GM13976 (cell line): ENCODE measurements around the gene ALKBH4.
A peak's percentile ranks its signal among the peaks of the same experiment; 100 is the strongest.

Source experiments
- DNase-seq: peaks from one replicate; pipeline ENCODE4 v3.0.0; 2012; ENCODE audit warnings: low spot score
- in situ Hi-C: fragments of 300-500 bp; cut with MboI; formaldehyde crosslinking; loops from one replicate; pipeline ENCODE4 v1.12.0; 2022; ENCODE audit warnings: low sequenced_read_pairs, mixed read lengths, inconsistent platforms; ENCODE audit not compliant: unreplicated experiment
- TF ChIP-seq, protein P1 (sequence below): IDR thresholded peaks from 2 replicates; pipeline ENCODE4 v1.5.1; 2012; ENCODE audit warnings: borderline replicate concordance, mild to moderate bottlenecking; ENCODE audit not compliant: insufficient read depth; ENCODE audit errors: extremely low read depth, missing control alignments, control extremely low read depth

ALKBH4 gene

DNA sequence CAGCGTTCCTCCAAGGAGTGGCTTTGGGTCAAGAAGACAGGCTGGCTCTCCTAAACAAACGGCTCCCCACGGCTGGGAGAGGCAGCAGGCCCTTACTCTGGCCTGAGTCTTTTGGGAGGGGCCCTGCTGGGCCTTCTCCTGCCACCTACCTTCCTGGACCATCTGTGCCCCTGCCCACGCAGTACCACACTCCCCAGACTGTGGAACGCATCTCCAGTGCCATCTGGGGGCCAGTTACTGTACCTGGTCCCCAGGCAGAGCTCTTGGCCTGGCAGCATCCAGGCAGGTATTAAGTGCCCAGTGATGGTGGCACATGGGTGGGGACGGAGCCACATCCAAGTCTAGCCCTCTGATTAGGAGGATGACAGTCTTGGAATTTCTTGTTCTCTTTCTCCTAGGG, 14.4 kb downstream of the ALKBH4 start:
- TF ChIP-seq, protein P1, sequence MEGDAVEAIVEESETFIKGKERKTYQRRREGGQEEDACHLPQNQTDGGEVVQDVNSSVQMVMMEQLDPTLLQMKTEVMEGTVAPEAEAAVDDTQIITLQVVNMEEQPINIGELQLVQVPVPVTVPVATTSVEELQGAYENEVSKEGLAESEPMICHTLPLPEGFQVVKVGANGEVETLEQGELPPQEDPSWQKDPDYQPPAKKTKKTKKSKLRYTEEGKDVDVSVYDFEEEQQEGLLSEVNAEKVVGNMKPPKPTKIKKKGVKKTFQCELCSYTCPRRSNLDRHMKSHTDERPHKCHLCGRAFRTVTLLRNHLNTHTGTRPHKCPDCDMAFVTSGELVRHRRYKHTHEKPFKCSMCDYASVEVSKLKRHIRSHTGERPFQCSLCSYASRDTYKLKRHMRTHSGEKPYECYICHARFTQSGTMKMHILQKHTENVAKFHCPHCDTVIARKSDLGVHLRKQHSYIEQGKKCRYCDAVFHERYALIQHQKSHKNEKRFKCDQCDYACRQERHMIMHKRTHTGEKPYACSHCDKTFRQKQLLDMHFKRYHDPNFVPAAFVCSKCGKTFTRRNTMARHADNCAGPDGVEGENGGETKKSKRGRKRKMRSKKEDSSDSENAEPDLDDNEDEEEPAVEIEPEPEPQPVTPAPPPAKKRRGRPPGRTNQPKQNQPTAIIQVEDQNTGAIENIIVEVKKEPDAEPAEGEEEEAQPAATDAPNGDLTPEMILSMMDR = peak; percentile 66
- in situ Hi-C loops = no loop called here
- DNase-seq = no peak

DNA sequence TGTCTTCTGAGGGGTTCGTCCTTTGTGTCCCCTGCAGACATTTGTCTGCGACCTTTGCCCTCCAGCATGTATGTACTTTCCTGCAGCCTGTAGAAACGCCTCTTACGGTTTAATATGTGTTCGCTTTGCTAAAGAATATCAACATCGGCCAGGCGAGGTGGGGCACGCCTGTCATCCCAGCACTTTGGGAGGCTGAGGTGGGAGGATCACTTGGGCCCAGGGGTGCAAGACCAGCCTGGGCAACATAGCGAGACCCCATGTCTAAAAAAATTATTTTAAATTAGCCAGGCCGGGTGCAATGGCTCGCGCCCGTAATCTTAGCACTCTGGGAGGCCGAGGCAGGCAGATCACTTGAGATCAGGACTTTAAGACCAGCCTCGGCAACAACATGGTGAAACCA, 15.5 kb downstream of the ALKBH4 start:
- in situ Hi-C loops = no loop called here
- TF ChIP-seq, protein P1 = no peak
- no peak for DNase-seq

DNA sequence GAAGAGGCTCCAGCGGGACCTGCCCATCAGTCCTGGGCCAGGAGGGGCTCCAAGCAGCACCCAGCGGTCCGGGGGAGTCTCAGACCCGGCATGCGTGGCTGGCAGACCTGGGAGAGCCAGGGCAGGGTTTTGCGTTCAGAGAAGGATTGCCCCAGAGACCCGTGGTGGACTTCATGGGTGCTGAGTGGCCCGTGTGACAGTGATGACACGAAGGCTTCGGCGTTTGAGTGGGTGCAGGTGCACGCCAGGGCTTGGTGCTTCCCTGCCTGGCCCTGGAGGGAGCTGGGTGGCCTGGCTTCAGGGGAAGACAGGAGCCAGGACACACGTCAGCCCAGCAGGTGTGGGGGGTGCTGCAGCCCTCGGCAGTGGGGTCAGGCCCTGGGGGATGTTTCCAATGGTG, 17.4 kb downstream of the ALKBH4 start:
- TF ChIP-seq, protein P1 = no peak
- in situ Hi-C loops = no loop called here
- no peak for DNase-seq

DNA sequence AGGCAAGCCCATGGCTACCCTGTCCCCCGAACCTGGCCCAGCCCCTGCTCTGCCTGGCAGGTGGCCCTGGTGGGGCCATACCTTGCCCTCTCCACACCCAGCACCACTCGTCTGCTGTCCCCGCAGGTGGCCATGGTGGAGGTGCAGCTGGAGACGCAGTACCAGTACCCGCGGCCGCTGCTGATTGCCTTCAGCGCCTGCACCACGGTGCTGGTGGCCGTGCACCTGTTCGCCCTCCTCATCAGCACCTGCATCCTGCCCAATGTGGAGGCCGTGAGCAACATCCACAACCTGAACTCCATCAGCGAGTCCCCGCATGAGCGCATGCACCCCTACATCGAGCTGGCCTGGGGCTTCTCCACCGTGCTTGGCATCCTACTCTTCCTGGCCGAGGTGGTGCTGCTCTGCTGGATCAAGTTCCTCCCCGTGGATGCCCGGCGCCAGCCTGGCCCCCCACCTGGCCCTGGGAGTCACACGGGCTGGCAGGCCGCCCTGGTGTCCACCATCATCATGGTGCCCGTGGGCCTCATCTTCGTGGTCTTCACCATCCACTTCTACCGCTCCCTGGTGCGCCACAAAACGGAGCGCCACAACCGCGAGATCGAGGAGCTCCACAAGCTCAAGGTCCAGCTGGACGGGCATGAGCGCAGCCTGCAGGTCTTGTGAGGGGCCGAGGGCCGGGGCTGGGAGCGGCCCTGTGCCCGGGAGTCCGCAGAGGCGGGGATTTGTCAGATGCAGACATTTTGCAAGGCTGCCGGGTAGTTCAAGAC, 18.1 kb downstream of the ALKBH4 start:
- in situ Hi-C loops = no loop called here

DNA sequence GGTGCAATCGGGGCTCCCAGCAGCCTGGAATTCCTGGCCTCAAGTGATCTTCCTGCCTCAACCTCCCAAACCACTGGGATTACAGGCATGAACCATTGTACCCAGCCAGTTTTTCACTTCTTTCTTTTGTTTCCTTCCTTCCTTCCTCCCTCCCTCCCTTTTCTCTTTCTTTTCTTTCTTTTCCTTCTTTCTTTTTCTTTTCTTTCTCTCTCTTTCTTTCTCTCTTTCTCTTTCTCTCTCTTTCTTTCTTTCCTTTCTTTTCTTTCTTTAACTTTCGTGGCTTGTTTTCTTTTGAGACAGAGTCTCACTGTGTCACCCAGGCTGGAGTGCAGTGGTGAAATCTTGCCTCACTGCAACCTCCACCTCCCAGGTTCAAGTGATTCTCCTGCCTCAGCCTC, 19.0 kb downstream of the ALKBH4 start:
- DNase-seq = no peak
- in situ Hi-C loops = no loop called here
- TF ChIP-seq, protein P1 = no peak

More for the DNA sequence above, 18.1 kb downstream of the ALKBH4 start:
- no peak for DNase-seq
- TF ChIP-seq, protein P1 = no peak

DNA sequence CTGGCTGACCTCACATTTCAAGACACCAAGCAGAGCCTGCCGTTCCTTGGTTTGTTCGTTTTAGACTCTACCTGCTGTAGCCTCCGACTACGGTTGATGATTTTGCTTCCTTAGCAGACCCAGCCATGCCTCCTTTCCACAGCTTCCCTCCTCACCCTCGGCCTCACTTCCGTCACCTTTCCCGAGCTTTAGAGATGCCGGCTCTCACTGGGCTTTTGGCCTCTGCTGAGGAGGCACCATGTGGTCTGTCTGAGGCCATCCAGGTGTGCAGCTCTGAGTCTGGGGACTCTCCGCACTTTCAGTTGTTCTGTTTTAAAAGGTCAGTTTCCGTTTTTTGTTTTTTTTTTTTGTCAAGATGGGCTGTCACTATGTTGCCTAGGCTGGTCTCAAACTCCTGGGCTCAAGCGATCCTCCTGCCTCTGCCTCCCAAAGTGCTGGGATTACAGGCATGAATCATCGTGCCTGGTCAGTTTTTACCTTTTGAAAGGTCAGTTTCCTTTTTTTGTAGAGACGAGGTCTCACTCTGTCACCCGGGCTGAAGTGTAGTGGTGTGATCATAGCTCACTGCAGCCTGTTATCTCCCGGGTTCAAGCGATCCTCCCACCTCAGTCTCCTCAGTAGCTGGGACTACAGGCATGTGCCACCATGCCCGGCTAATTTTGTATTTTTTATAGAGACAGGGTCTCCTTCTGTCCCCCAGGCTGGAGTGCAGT, 19.5 kb downstream of the ALKBH4 start:
- TF ChIP-seq, protein P1 = no peak
- DNase-seq = peak; percentile 77
- in situ Hi-C loops = no loop called here
